GM21390 (cell line): ENCODE measurements around the gene C12orf42.

Experiments used
- ATAC-seq: cut with Tn5 transposase; IDR thresholded peaks from one replicate; pipeline ENCODE4 v1.9.1; 2021; ENCODE audit not compliant: unreplicated experiment

The C12orf42 gene

DNA sequence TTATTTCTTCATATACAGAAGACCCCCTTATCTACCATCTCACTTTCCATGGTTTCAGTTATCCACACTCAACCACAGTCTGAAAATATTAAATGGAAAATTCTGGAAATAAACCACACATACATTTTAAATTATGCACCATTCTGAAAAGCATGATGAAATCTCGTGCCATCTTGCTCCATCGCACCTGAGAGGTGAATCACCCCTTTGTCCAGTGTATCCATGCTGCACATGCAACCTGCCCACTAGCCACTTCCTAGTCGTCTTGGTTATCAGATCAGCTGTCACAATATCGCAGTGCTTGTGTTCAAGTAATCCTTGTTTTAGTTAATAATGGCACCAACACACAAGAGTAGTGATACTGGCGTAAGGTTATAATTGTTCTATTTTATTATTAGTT lies 145.7 kb downstream of the C12orf42 start:
- ATAC-seq: no peak

DNA sequence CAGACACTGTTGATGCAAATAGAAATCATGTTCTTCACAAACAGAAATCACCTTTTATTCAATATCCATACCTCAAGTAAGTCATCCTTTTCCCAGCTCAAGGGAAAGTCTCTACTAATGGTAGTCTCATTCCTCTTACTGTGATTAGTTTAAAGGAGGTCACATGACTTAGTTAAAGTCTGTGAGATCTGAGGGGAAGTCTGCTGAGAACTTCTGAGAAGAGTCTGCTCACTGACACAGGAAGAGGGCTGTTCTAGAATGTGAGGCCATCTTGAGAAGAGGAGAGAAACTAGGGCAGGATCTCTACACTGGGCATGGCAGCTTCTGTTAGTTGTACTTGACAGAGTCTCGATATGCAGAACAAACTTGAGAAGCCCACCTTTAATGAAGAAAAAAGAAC lies 146.8 kb downstream of the C12orf42 start:
- ATAC-seq: no peak

DNA sequence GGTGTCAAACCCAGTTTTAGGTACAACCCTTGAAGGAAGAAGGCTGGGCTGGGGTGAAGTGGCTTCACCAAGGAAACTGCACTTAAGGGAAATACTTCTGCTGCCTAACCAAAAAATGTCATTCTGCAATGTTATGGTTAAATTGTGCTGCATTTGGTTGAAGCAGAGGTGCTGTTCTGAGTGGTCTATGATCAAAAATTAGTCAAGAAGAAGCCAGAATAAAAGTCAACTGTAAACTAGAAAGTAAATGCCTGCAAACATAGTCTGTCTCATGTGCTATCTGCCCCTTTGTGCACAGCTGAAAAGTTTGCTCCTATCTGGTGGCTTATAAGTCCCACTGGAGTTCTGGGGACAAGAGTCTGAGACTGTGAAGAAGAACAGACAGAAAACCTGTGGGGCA lies 158.8 kb downstream of the C12orf42 start:
- ATAC-seq: no peak

DNA sequence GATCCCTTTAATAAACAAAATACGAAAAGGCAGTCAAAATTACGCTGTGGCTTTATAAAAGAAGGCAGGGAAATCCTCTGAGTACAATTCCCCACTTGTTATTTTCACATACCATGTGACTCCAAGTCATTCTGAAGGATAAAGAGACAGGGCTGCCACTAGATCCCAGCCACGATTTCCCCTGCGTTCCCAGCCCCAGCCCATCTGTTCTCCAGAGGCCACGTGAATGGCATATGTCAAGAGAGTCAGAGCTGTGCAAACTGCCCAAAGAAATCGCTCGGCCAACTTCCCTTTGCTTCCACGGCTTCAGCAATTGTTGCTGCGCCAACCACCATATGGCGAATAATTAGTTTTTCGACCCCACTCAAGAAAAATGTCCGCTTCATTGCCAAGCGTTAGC lies 161.3 kb downstream of the C12orf42 start:
- ATAC-seq: no peak

DNA sequence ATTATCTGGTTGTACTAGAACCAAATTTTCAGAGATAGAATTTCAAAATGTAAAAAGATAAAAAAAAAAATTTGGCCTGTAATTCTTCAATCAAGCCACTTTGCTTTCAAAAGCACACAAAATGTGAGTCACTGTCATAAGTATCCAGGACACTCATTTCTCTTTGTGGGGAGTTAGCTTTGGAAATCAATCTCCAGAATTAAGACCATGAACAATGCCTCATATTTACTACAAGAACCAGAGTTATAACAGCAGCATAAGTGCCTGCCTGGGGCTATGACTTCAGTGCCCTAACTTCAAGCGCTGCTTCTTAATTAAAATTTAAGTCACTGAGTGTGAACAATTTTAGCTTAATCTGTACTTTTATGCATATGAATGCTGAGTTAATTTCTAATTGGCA lies 162.1 kb downstream of the C12orf42 start:
- ATAC-seq: no peak

DNA sequence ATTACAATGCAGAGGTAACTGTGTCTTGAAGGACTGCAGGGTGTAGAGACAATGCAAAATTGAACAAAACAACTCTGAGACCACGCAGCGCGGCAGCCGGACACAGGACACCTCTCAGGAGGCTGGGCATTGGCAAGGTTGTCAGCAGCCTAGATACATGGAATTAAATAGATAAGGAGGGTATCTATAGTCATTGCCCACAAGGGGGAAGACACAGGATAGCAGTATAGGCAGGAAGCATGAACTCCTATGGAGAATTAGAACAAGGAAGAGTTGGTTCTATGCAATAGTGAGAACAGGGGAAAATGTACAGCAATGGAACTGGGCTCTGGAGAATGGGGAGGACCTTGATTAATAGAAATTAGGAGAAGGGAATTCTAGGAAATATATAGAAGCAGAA lies 164.1 kb downstream of the C12orf42 start:
- no peak for ATAC-seq

DNA sequence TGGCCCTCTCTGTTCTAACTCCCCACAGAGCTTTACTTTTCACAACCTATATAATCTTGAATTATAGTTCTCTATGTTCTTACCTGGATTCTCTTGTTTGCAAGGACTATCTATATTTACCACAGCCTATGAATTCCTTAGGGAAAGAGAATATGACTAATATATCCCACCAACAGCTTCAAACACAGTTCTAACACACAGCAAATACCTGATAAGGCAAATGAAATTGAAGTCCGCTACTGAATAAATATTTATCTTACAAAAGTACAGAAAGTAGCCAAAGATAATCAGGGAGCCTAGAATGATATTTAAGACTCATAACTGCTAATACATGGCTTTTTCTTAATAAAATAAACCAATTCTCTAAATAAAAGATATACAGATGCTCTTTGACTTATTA lies 165.1 kb downstream of the C12orf42 start:
- no peak for ATAC-seq

DNA sequence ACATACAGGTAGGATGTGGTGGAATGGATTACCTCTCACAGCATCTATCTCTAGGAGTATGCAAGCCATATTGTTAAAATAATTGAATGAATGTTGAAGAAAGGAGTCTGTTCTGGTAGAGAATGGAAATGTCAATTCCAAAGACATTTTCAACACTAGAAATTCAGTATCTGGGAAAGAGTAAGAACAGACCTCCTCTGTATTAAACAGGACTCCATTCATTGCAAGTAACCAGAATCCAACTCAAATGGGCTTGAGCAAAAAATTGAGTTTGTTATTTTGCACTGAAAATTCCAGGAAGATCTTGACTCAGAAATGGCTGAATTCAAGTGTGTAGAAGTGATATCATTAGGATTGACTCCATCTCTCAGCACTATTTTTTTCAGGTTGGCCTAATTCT lies 168.1 kb downstream of the C12orf42 start:
- no peak for ATAC-seq

DNA sequence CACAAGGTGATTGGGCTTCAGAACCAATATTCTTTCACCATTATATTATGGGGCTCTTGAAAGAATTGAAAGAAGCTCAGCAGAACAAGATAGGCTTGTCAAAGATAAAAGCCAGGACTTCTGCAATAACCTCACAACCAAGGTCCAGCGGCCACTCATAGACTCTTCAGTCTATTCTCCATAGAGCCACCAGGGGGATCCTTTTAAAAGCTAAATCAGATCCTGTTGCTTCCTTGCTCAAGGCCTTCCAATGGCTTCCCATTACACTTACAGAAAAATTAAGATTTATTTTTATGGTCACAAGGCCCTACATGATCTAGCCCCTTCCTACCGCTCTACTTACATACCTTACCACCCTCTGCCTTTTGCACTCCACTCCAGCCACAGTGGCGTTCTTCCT lies 169.6 kb downstream of the C12orf42 start:
- ATAC-seq: no peak

DNA sequence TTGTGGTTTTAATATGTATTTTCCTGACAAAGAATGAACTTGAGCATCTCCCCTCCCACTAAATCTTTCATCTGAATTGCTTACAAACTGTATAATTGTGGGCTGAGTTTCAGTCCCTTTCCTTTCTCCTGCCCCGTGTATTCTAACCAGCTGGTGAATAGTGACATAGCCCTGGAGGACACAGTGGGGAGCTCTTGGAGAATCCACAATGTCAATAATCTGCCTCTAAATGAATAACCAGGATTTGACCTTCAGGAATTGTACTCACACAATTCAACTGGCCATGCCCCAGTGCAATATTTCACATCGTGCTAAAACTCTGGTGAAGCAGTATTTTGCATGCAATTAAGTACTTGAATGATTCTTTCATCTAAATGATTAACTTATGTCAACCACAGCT lies 177.2 kb downstream of the C12orf42 start:
- ATAC-seq: no peak

DNA sequence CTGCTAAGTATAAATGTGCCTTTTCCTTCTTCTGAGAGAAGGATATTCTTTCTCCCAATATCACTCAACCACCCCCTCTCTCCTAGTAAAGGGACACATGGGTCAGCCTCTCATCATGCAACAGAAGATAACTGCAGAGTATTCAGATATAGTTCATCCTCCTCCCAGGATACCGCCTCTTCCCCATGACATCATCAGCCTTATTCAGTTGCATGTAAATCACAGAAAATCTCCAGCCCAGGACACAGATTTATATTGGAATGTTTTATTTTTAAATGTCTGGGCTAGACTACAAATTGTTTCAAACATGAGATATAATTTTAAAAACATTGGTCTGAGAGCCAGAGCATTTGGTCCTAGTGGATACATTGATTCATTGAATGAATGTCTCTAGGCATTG lies 178.5 kb downstream of the C12orf42 start:
- no peak for ATAC-seq

DNA sequence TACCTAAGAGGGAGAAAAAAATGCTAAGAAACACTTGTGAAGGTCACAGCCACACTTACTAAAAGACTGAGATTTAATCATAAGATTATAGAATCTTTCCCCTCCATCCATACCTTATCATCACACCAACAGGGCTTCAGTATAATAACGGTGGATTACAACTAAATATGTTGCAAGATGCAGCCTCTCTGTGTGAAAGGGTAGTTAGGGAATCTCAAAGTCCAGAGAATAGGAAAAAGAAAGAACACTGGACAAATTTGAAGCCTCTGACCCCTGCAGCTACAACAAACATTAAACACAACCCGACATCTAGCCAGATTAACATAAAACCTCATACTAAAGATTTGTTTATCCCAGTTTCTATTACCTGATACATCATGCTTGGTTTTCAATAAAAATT lies 181.0 kb downstream of the C12orf42 start:
- no peak for ATAC-seq

DNA sequence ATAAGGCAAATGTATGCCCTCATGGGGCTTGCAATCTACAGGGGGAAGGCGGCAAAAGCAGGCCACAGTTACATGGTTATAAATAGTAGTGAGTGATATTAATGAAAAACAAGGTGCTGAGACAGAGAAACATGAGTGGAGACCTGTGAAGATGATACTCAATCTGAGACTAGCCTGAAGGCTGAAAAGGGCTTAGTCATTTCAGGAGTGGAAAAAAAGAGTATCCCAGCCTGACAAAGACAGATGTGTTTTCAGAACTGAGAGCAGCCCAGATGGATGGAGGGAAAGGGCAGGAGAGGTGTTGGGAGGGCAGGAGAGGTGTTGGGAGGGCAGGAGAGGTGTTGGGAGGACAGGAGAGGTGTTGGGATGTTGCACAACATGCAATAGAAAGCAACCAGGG lies 181.9 kb downstream of the C12orf42 start:
- no peak for ATAC-seq

DNA sequence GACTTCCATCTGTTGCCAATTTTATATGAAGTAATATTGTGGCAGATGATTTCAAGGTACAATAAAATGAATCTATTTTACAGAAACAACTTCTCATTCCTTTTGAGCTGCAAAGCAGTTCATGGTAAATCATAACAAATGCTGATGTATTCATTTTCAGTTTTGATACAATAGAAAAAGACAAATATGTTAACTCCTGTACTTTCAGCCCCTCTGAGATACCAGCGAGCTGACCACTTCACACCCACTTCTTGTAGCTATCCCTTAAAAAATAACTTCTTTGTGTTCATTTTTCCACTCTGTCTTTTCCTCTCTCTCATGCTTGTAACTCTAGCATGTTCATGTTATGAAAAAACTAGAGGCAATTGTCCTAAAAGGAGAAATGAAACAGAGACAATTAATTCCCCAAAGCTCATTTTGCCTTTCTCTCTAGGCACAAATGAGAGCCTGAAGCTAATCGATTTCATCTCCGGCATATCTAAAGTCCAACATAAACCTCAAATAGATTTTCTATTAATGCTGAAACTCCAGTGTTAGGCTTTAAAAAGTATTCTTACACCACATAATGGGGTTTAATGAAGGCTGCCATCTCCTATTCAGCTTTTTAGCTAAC lies 182.9 kb downstream of the C12orf42 start:
- no peak for ATAC-seq

DNA sequence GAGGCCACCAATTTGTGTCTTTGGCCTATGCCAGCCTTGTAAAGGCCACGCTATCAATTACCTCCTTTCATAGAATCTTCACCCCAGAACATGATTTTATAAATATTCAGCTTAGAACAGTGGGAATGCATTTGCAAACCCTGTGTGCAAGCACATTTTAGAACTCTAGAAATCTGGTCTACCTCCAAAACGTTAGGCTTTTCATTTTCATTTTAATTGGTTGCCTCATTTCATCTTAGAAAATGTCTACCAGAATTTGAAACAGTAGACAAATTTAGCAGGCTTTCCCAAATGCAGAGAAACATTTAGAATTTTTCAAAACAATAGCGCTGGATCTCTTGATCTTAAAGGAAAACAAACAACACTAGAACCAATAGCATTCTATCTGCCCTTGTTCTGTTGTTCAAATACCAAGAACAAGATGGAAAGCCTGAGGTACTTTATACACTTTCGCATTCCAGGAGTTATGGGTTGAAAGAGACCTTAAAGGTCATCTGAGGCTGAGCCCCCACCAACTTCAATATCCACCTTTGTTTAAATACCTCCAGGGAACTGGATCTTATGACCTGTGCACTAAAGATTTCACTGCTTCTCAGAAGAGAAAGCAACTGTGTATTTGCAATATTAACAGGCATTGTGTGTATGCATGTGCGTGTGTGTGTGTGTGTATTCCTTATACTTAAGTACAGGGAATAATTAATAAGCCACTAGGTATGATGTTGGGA lies 185.1 kb downstream of the C12orf42 start:
- no peak for ATAC-seq

DNA sequence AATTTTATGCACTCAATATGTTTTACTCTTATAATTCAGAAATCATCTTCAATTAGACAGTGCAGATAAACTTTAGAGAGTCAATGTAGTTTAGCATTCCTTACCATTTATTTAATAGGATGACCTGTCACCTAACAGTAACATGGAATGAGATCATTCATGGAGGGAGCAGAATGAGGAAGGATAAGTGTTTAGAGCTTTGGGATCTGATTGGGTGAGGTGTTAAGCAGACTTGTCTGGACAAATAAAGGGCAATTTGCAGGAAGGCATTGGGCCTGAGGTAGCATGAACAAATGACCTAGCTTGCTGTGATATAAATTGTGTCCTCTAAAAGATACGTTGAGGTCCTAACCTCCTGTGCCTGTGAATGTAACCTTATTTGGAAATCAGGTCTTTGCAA lies 187.4 kb downstream of the C12orf42 start:
- ATAC-seq: no peak

DNA sequence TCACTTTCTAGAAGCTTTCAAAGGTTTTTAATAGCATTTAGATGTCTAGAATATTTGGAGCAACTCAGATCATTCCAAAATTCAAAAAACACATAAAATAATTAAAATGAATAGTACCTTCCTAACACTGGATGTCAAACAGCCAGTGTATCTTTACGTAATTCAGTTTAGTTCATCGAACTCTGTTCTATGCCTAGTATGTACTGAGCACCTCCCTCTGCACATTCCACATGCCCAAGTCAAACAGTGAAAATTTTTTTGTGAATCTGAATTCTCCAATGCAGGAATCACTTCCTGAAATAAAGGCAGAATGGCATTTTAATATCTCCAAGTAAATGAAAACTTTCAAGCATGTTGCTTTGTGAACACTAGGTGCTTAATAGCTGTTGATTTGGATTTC lies 192.3 kb downstream of the C12orf42 start:
- ATAC-seq: no peak

DNA sequence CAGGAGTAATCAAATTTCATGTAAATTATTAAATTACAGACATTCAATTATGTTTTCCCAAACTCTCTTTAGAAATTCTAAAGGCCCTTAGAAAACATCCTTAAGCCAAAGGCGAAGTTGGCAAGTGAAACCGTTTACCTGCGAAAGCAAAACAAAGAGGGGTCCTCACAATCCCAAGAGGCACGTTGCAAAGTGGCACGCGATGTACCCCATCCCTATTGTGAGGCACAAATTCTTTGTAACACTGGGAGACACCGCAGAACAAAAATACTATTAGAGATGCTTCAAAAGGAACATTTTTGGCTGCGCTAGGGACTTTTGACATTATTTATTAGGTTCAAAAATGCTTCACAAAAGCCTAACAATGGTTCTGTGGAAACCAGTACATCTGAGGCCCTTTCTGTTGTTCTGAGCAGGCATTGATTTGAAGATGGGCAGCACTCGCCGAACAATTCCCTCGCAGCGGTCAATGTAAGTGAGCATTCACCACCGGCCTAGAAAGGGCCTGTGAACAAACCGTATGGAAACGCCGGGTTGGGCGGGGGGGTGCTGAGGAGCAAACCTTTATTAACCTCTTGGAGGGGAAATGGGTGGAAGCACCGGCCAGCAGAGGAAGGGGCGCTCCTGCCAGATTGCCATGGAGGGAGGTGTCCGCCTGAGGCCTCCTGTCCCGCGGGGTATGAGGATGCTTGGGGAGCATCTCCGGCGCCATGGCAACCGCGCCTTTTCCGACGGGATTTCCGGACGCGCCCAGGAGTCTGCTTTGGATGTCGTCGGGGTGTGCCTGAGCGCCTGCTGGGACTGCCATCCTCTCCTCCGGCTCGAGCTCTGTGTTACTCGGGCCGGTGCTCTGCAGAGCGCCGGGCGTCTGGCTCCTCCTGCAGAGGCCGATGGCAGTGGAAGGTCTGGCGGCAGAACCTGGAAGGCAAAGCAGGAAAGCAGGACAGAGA lies 193.9 kb downstream of the C12orf42 start:
- no peak for ATAC-seq

DNA sequence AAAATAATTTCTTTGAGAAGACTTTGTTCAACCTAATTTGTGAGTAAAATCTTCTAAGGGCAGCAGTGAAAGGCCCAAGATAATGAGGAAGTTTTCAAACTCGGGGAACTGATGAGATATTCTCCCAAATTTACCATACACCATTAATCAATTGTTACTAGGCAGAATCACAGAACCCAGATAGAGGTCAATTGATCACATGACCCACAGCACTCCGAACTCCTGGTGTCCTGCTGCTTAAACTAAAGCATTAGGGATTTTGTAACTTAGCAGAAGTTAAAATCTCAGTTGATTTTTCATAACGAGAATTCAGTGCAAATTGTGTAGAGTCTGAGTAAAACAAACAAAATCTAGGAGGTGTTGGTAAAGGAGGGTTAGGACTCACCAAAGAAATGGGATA lies 207.8 kb downstream of the C12orf42 start:
- no peak for ATAC-seq

DNA sequence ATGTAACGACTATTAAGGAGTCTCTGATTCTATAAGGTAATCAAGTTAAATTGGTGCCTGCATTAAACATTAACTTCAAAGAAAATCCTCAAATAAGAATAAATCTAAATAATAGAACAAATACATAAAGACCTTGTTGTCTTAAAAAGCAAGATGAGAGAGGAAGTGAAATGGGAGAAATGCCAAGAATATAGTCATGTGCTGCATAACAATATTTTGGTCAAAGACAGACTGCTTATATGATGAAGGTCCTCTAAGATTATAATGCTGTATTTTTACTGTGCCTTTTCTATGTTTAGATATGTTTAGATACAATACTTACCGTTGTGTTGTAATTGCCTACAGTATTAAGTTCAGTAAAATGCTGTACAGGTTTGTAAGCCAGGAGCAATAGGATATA lies 213.6 kb downstream of the C12orf42 start:
- no peak for ATAC-seq

DNA sequence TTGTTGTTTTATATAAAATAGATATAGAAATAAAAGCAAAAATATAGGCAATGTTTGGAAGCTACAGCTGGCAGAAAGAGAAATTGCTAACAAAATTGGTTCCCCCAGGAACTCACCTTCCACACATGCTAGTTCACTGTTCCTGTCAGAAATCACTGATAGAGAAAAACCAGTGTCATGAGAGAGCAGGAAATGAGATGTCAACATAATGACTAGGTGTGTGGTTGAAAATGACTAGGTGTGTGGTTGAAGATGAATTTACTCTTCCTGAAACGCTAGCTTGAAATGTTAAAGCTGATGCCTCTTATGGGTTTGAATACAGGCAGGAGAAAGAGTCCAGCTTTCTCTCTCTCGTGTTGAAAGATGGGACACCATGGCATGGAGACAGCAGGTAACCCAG lies 216.3 kb downstream of the C12orf42 start:
- ATAC-seq: peak; percentile 97

DNA sequence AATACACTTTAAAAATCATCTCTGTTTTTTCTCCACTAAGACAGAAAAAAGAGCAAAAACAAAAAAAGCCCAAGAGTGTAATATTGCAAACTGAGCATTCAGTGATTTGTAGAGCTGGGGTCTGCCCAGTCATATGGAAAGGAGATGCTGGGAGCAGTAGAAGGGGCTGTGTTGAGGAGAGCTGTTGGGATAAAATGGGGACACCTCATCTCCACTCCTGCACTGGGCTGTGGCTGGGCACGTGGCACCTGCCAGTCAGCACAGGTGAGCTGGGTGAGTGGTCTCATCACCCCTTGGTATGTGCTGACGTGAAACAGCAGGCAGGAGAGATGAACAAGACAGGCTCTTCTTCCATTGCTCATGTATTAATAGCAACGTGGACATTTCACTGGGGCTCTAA lies 217.4 kb downstream of the C12orf42 start:
- no peak for ATAC-seq
